ENCODE results near the gene PLEKHA1.

Gene PLEKHA1

DNA sequence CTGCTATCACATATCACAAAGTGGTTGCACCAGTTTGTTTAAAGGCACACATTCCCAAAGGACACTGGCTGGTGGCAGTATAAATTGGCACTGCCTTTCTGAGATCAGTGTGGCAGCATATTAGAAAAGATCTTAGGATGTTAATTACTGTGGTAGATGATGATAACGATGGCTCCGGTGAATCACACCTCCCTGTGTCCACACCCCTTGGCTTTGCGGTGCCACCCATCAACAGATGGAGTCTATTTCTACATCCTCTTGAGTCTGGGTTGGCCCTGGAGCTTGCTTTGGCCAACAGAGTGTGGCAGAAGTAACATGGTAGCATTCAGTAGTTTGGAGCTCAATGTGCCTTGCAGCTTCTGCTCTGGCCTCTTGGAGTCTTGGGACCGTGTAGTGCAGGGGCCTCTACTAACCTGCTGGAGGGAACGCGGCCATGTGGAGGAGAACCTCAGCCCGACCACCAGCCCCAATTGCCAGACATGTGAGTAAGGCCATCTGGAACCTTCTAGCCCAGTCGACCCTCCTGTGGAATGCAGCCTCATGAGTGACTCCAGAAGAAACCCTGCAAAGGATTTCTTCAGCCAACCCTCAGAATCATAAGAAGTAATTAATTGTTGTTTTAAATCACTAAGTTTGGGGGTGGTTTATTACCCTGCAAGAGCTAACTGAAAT, 27.2 kb upstream of the PLEKHA1 start:
- DNase-seq: no peak

DNA sequence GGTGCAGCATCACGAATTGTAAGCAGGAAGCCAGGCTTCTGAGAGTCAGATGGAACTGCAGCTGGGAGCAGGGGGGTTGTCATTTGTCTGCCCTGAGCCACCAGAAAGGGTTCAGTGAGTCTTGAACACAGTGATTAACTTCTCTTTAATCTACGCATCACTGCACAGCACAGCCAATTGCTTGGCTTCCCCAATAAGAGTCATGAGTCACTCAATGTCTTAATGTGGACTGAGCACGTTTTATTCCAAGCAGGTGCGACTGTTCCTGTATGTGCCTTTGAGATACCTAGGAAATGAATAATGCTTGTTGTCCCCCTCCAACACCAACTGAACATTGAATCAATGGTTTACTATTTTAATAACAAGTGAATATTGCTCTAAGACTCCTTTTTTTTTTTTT, 26.0 kb upstream of the PLEKHA1 start:
- DNase-seq: peak; percentile 84

DNA sequence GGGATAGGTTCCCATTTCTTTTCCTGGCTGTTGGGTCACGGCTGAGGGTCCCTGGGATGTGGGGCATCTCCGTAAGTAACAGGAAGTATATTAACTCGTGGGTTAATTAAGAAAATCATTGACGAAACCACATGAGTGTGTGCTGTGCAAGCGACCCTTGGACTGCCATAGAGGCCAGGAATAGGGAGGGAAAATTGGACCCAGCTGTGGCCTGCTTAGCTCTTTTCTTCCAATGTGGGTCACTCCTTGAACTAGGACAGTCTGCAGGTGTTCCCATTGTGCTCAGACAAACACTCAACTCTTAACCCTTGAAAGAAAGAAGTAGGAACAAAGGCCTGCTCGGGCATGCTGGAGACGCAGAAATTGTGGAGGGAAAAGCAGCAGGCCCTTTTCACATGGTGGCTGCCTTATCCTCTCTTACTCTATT, 25.6 kb upstream of the PLEKHA1 start:
- peak; percentile 72 for DNase-seq

DNA sequence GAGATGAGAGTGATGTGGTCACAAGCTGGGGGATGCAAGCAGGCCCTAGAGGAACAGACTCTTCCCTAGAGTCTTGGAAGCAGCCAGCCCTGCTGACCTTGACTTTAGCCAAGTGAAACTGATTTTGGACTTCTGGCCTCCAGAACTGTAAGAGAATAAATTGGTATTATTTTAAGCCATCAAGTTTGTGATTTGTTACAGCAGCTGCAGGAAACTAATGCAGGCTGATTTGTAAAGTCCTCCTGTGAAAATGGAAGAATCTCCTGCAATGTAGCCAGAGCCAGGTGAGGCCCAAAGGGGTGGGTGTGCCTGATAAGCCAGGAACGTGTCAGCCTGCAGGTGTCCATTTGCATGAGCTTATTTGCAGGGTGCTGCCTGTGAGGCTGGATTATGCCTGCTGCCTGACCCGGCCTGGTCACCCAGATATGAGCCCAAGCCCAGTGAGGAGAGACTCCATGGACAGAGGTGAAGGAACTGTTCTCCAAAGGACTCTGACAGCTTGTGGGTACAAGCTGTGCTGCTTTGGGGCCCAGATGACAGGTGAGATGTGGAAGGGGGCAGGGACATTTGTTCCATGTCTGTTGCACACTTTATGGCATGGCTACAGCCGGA, 24.6 kb upstream of the PLEKHA1 start:
- DNase-seq: no peak

- DNase-seq: no peak
Measured at GRCh38 chr10:122350893-122351292, 23.6 kb upstream of the PLEKHA1 start.

GRCh38 chr10:122352817-122353525, 21.5 kb upstream of the PLEKHA1 start:
- no peak for DNase-seq

GRCh38 chr10:122354383-122354782, 20.1 kb upstream of the PLEKHA1 start:
- no peak for DNase-seq

- no peak for DNase-seq
Measured at GRCh38 chr10:122357685-122358084, 16.8 kb upstream of the PLEKHA1 start.

DNA sequence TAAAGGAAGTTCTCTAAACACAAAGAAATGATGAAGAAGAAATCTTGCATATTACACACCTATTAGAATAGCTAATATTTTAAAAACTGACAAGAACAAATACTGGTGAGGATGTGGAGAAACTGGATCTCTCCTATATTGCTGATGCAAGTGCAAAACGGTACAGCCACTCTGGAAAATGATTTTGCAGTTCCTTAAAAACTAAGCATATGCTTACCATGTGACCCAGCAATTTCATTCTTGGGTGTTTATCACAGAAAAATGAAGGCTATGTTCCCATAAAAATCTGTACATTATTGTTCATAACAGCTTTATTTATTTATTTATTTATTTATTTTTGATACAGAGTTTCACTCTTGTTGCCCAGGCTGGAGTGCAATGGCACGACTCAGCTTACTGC, 14.9 kb upstream of the PLEKHA1 start:
- DNase-seq: no peak

- no peak for DNase-seq
Measured at GRCh38 chr10:122361046-122361445, 13.5 kb upstream of the PLEKHA1 start.

DNA sequence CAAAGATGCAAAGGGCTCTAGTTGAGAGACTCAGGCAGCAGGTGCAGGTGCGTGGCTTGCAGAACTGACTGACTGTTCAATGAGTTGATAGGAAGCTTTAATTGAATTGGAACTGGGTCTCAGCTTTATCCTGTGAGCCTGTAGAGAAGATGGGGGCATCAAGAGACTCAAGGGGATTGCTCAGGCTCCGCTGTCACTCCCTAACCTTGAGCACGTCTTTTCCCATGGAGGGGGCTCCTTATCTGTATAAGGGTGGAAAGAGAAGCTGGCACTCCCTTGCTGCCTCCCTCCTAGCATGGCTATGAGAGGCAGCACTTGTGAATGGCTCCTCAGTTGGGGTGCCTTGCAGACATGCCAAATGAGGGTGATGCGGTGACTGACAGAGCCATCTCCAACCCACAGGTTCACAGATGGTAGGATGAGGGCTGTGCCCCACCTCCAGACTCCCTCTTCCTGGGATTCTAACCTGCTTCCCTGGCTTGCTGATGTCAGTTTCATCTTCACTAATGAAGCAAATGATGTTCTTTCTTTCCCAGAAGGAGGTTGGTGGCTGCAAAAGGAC, 12.4 kb upstream of the PLEKHA1 start:
- DNase-seq: no peak

DNA sequence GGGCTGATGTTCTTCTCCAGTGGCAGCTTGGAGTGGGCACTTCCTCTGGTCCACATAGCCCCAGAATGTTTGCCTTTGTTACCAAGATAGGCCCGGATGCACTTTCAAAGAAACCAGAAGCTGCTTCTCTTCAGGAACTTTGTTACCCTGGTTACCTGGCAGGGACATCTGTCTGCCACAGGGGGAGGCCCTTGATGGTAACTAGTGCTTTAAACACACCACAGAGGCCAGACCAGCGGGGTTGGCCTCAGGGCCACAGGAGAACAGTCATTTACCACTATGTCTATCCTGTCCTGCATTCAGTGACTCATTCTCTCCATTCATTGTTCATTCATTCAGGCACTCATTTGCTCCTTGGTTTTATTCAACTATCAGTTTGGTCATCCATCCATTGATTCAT, 11.9 kb upstream of the PLEKHA1 start:
- DNase-seq: no peak

DNA sequence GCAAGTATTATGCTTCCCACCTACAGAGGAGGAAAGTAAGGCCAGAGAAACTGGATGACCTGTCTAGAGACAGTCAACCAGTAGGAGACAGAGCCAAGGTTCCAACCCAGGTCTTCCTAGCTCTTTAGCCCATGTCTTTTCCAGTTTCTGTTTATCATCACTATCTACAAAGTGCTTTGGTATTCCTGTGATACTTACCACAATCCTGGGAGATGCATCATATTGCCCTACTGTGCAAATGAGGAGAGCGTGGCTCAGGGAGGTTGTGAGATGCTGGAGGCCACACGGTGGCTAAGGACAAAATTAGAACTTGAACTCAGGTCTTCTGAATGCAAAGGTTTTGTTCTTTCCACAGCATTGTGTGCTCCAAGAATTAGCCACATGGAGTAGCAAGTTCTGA, 11.2 kb upstream of the PLEKHA1 start:
- no peak for DNase-seq

DNA sequence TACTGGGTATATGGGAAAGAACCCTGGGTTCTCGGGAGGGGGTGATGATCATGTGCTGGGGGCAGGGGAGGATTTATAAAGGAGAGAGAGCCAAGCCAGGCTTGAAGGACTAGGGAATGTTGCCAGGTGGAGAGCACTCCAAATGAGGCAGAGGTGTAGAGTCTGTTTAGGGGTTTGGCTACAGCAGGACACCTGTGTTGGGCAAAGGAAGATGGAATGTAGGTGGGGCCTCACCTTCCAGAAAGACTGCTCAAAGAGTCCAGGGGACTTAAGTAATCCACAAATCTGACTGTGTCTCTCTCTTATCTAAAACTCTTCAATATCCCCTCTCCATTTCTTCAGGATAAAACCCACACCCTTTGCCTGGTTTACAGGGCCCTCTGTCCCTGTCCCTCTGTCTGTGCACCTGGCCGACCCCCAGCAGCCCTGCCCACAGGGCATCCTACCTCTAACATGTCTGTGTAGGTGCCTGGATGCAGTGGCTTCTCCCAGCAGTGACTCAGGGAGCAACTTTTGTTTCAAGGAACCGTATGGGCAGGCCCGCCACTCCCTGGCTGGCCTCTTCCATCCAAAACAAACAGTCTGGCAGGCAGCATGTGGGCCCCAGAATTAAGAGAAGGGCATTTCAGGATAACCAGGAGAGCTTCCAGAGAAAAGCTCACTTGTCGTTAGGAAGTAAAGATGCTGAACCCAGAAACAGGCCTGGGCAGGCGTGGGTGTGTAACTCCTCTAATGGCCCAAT, 10.6 kb upstream of the PLEKHA1 start:
- DNase-seq: no peak

DNA sequence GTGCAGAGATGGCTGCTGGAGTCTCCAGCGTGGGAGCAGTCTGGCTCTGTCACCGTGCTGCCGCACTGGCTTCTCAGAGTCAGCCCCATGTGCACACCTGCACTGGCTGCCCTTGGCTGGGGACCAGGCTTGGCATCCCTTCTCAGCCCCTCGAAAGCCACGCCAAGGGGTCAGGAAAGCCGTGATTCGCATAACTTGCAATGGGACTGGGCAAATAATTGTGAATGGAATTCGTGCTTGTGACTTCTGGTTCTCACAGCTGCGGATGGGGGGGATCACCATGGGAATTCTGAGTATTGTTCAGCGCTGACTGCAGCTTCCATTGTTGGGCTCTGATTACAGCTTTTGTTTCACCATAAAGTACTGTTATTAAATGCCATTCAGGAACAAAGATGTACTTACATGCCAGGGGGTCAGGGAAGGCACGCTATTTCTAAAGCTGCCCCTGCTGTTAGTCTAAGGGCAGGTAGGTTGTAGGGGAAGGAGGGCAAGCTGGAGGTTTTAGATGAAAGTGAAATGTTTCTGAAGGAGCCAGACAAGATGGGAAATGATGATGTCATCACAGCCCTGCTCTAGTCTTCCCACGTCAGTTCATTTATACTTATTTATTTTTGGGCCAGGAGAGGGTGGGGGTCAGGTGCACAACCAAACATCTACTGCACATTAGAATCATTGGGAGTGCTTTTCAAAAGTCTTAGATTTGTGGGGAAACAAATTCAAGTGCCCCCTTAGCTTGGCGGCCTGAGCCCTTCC, 5.8 kb upstream of the PLEKHA1 start:
- DNase-seq: no peak

- DNase-seq: no peak
Measured at GRCh38 chr10:122373108-122373507, 1.4 kb upstream of the PLEKHA1 start.

DNA sequence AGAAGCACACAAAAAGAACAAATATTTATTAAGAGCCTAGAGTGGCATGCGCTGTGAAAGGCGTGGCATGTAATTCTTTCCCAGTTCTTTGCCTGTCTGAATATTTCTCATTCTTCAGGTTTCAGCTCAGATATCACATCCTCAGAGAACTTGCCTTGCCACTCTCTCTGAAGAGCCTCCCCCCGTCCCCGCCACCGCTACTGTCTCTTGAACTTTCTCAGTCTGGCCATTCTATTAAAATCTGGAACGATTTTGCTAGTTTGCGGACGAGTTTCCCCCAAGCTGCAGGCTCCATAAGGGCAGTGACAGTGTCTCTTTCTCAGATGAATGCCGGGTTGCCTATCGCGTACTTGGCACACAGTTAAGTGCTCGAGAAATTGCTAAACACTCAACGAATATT, 787 bp upstream of the PLEKHA1 start:
- DNase-seq: no peak

GRCh38 chr10:122374859-122375678, 561 bp downstream of the PLEKHA1 start:
- DNase-seq: peak; percentile 63

DNA sequence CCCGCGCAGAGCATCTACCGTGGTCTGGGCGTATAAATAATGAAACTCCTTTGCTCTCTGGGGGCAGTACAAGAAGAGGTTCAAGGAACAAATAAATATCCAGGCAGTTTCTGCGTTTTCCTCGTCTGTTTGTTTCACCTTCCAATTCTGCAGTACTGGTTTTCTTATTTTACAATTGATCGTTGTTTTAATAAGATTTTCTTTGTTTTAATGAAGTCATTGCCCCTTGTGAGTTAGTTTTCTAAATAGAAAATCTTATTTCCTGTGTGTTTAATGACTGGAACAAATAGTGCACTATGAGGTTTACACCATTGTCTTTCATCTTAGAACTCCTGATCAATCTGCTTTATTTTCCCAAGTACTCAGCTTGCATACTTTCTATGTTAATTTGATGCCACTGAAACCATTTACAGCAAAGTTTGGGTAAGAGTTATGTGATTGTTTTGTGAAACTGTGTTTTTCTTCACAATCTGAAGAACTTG, 1.2 kb downstream of the PLEKHA1 start:
- DNase-seq: no peak

DNA sequence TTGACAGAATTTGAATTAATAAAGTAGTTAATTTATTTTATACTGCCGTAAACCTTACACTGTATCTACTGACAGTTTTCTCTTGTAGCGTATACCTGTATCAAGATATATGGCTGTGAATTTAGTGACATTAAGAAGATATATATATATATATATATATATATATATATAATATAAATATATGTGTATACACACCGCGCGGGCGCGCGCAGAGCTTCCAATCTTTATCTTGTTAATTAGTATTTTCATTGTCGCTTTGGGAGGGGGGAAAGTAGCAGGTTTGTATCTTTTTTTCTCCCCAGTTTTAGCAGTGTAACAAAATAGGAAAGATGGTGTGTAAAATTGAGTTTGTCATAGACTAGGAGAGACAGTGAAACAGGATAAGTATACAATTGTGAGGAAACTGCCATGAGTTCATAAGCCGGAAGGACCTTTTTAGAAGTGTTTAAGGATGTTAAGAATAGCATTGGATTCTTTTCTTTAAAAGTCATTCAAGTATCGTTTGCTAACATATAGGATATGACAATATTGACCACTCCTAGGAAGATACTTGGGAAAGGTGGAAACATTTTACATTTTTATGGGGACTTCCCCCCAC, 2.0 kb downstream of the PLEKHA1 start:
- no peak for DNase-seq

- DNase-seq: no peak
Measured at GRCh38 chr10:122379041-122379440, 4.5 kb downstream of the PLEKHA1 start.
